ENCODE measurements around the gene STPG1.

STPG1 gene

DNA sequence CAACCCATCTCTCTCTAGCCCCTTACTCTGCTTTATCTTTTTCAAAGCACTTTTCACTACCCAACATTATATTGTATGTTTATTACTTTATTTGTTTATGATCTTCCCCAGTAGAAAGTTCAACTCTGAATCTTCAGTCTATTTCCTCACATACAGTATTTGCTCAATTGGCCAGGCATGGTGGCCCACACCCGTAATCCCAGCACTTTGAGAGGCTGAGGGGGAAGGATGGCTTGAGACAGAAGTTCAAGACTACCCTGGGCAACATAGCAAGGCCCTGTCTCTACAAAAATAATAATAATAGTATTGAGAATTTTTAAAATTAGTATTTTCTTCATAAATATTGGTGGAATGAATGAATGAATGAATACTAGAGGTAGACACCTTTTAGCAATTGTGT is 1.2 kb downstream of the STPG1 start:
- Histone ChIP-seq H3K36me3 (ENCODE audit: control insufficient read depth, low read depth, low read length) (no peaks in the 10 kb centered on the region), H3K9ac (ENCODE audit: low read length) (no peak overlapping the region), H3K4me1 (ENCODE audit: control insufficient read depth, low read depth, low read length) (peaks cover 5% of the 10 kb centered on the region), H3K27ac (ENCODE audit: low read length) (no peak overlapping the region), H3K27me3 (ENCODE audit: control insufficient read depth, insufficient read depth, low read length) (peaks cover 3% of the 10 kb centered on the region), H3K4me3 (ENCODE audit: low read length) (no peak overlapping the region), H3K9me3 (ENCODE audit: control insufficient read depth, low read depth, low read length) (no peaks in the 10 kb centered on the region)

GRCh38 chr1:24411963-24412362 is 1.6 kb downstream of the STPG1 start:
- Histone ChIP-seq H3K27ac (ENCODE audit: low read length) (no peak overlapping the region), H3K9ac (ENCODE audit: low read length) (no peak overlapping the region), H3K27me3 (ENCODE audit: control insufficient read depth, insufficient read depth, low read length) (peaks cover 3% of the 10 kb centered on the region), H3K9me3 (ENCODE audit: control insufficient read depth, low read depth, low read length) (no peaks in the 10 kb centered on the region), H3K36me3 (ENCODE audit: control insufficient read depth, low read depth, low read length) (no peaks in the 10 kb centered on the region), H3K4me1 (ENCODE audit: control insufficient read depth, low read depth, low read length) (peaks cover 5% of the 10 kb centered on the region), H3K4me3 (ENCODE audit: low read length) (no peak overlapping the region)

DNA sequence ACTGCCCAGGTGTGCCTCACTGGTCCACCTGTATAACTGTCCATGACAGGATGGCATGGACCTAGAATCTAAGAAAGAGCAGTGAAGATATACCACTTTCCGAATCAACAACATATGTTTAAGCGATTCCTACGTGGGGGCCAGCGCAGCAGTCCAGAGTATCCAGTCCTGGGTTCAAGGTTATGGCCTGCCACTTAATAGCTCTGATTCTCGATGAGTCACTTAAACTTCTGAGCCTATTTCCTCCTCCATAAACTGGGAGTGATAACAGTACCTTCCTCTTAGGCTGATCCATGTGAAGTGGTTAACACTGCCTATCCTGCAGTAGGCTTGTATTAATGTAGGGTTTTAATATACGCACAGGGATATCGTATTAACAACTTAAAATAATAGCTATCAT is 2.8 kb downstream of the STPG1 start:
- Histone ChIP-seq H3K9ac (ENCODE audit: low read length) (no peak overlapping the region), H3K27ac (ENCODE audit: low read length) (no peak overlapping the region), H3K36me3 (ENCODE audit: control insufficient read depth, low read depth, low read length) (no peaks in the 10 kb centered on the region), H3K4me1 (ENCODE audit: control insufficient read depth, low read depth, low read length) (peaks cover 5% of the 10 kb centered on the region), H3K4me3 (ENCODE audit: low read length) (no peak overlapping the region), H3K27me3 (ENCODE audit: control insufficient read depth, insufficient read depth, low read length) (no peaks in the 10 kb centered on the region), H3K9me3 (ENCODE audit: control insufficient read depth, low read depth, low read length) (no peaks in the 10 kb centered on the region)

DNA sequence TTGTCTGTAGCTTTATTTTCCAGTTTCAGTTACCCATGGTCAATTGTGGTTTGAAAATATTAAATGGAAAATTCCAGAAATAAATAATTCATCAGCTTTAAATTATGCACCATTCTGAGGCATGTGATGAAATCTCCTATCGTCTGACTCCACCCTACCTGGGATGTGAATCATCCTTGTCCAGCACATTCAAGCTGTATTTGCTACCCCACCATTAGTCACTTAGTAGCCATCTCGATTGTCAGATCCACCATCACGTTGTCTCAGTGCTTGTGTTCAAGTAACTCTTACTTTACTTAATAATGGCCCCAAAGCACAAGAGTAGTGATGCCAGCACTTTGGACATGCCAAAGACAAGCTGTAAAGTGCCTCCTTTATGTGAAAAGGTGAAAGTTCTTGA is 4.0 kb downstream of the STPG1 start:
- Histone ChIP-seq H3K9me3 (ENCODE audit: control insufficient read depth, low read depth, low read length) (no peaks in the 10 kb centered on the region), H3K36me3 (ENCODE audit: control insufficient read depth, low read depth, low read length) (no peaks in the 10 kb centered on the region), H3K27ac (ENCODE audit: low read length) (no peak overlapping the region), H3K4me1 (ENCODE audit: control insufficient read depth, low read depth, low read length) (peaks cover 5% of the 10 kb centered on the region), H3K27me3 (ENCODE audit: control insufficient read depth, insufficient read depth, low read length) (no peaks in the 10 kb centered on the region), H3K4me3 (ENCODE audit: low read length) (no peak overlapping the region), H3K9ac (ENCODE audit: low read length) (no peak overlapping the region)

DNA sequence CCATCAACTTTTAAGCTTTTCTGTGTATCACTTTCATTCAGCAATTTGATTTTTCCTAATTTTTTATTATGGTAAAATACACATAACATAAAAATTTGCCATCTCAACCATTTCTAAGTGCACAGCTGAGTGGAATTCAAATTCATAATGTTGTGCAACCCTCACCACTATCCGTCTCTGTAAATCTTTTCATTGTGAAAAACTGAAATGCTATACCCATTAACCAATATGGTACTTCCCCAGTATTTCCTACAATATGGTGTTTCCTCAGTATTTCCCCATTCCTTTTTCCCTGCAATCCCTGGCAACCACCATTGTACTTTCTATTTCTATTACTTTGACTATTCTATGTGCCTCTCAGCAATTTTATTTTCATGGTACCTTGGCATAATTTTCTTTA is 6.8 kb downstream of the STPG1 start:
- no peaks in the 10 kb centered on the region for H3K9me3 ChIP-seq (ENCODE audit: control insufficient read depth, low read depth, low read length)
- no peaks in the 10 kb centered on the region for H3K4me1 ChIP-seq (ENCODE audit: control insufficient read depth, low read depth, low read length)
- H3K9ac ChIP-seq (ENCODE audit: low read length): no peak overlapping the region
- no peak overlapping the region for H3K27ac ChIP-seq (ENCODE audit: low read length)
- no peak overlapping the region for H3K4me3 ChIP-seq (ENCODE audit: low read length)
- H3K36me3 ChIP-seq (ENCODE audit: control insufficient read depth, low read depth, low read length): no peaks in the 10 kb centered on the region
- no peaks in the 10 kb centered on the region for H3K27me3 ChIP-seq (ENCODE audit: control insufficient read depth, insufficient read depth, low read length)

GRCh38 chr1:24403806-24404205 is 9.8 kb downstream of the STPG1 start:
- no peak overlapping the region for H3K9ac ChIP-seq (ENCODE audit: low read length)

GRCh38 chr1:24400065-24400464 is 13.5 kb downstream of the STPG1 start:
- H3K36me3 ChIP-seq (ENCODE audit: control insufficient read depth, low read depth, low read length): peaks cover 4% of the 10 kb centered on the region
- H3K9me3 ChIP-seq (ENCODE audit: control insufficient read depth, low read depth, low read length): no peaks in the 10 kb centered on the region
- H3K4me1 ChIP-seq (ENCODE audit: control insufficient read depth, low read depth, low read length): no peaks in the 10 kb centered on the region
- H3K4me3 ChIP-seq (ENCODE audit: low read length): no peak overlapping the region
- H3K9ac ChIP-seq (ENCODE audit: low read length): no peak overlapping the region
- H3K27me3 ChIP-seq (ENCODE audit: control insufficient read depth, insufficient read depth, low read length): no peaks in the 10 kb centered on the region
- no peak overlapping the region for H3K27ac ChIP-seq (ENCODE audit: low read length)

More at GRCh38 chr1:24403806-24404205, 9.8 kb downstream of the STPG1 start:
- H3K27ac ChIP-seq (ENCODE audit: low read length): no peak overlapping the region
- H3K36me3 ChIP-seq (ENCODE audit: control insufficient read depth, low read depth, low read length): peaks cover 4% of the 10 kb centered on the region
- no peaks in the 10 kb centered on the region for H3K27me3 ChIP-seq (ENCODE audit: control insufficient read depth, insufficient read depth, low read length)
- H3K9me3 ChIP-seq (ENCODE audit: control insufficient read depth, low read depth, low read length): no peaks in the 10 kb centered on the region
- H3K4me3 ChIP-seq (ENCODE audit: low read length): no peak overlapping the region
- no peaks in the 10 kb centered on the region for H3K4me1 ChIP-seq (ENCODE audit: control insufficient read depth, low read depth, low read length)

DNA sequence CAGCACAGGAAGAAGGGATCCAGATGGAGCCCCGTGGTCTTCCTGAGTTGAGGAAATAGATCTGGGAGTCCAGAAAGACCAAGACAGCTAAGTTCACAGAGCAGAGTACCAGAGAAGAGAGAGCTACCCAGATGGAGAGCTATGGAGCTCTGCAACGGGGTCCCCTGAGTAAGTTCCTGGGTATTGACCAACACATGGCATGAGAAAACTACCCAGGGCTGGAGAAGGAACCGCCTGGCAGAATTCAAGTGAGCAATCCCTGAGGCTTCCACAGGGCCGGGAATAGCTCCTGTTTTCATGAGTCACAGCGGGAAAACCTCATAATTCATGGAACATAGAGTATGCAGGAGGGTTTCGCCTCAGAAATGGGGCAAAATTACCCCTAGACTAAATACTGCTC is 19.7 kb downstream of the STPG1 start:
- Histone ChIP-seq H3K36me3 (ENCODE audit: control insufficient read depth, low read depth, low read length) (no peaks in the 10 kb centered on the region), H3K9ac (ENCODE audit: low read length) (no peak overlapping the region), H3K4me1 (ENCODE audit: control insufficient read depth, low read depth, low read length) (peaks cover 19% of the 10 kb centered on the region), H3K9me3 (ENCODE audit: control insufficient read depth, low read depth, low read length) (no peaks in the 10 kb centered on the region), H3K4me3 (ENCODE audit: low read length) (no peak overlapping the region), H3K27ac (ENCODE audit: low read length) (no peak overlapping the region), H3K27me3 (ENCODE audit: control insufficient read depth, insufficient read depth, low read length) (no peaks in the 10 kb centered on the region)

DNA sequence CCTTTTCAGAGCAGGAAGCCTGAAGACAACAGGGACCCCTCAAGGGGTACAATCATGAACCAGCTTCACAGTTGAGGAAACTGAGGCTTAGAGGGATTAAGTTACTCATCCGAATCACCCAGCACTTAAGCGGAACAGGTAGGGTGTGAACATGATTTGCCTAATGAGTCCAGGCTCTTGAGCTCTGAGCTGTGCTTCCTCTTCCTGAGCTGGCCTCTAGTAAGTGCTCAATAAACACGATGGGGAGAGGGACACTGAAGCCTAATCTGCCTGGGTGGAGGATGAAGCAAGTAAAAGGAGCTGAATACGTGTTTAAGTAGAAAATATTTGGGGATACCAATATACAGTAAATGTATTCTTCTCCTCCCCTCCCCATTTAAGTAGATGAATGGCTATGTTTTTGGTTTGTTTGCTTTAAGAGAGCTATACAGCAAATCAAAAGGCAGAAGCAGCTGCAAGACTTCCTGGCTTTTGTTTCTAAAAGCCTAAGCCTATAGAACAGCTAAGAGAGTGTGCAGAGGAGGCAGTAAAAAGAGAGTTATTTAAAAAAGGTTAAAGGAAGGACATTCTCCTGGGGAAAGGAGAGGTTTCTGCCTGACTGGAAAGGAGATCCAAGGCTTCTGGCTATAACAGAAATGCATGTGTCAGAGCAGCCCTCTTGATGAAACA is 20.5 kb downstream of the STPG1 start:
- Histone ChIP-seq H3K27ac (ENCODE audit: low read length) (no peak overlapping the region), H3K36me3 (ENCODE audit: control insufficient read depth, low read depth, low read length) (no peaks in the 10 kb centered on the region), H3K4me1 (ENCODE audit: control insufficient read depth, low read depth, low read length) (peaks cover 19% of the 10 kb centered on the region), H3K9ac (ENCODE audit: low read length) (no peak overlapping the region), H3K4me3 (ENCODE audit: low read length) (no peak overlapping the region), H3K9me3 (ENCODE audit: control insufficient read depth, low read depth, low read length) (no peaks in the 10 kb centered on the region), H3K27me3 (ENCODE audit: control insufficient read depth, insufficient read depth, low read length) (no peaks in the 10 kb centered on the region)

- peaks cover 19% of the 10 kb centered on the region for H3K4me1 ChIP-seq (ENCODE audit: control insufficient read depth, low read depth, low read length)
- no peaks in the 10 kb centered on the region for H3K27me3 ChIP-seq (ENCODE audit: control insufficient read depth, insufficient read depth, low read length)
- H3K9me3 ChIP-seq (ENCODE audit: control insufficient read depth, low read depth, low read length): no peaks in the 10 kb centered on the region
- no peaks in the 10 kb centered on the region for H3K36me3 ChIP-seq (ENCODE audit: control insufficient read depth, low read depth, low read length)
- H3K4me3 ChIP-seq (ENCODE audit: low read length): no peak overlapping the region
- H3K27ac ChIP-seq (ENCODE audit: low read length): no peak overlapping the region
- no peak overlapping the region for H3K9ac ChIP-seq (ENCODE audit: low read length)
Measured at GRCh38 chr1:24392604-24392946, 21.0 kb downstream of the STPG1 start.

DNA sequence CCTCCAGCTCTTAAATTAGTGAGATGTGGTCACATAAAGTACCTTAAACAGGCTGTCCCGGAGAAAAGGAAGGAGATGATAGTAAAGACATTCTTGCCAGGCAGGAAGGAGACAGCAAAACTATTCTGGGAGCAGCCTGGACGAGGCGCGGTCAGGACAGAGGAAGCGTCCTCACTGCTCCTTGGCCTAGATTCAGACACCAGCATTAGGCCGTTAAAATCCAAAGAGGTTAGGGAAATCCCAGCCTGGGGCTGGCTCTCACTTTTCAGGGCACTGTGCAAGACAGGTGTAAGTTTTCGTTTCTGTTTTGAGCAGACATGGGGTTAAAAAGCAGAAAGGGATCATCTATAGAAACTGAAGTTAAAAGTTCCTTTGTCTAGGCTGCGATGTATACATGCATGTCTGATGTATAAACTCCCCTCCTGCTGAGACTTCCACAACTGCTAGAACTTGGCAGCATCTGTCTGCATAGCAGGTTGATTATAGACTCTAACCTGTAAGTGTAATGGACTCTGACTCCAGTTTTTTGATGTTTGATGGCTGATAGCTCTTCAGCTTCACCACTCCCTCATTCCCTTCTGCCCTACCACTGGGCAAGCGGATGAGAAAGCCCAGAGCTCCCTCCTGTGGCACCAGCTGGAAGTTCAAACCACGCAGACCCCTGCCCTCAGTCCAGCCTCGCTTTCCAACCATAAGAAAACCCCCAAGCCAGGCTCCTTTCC is 21.5 kb downstream of the STPG1 start:
- Histone ChIP-seq H3K9ac (ENCODE audit: low read length) (no peak overlapping the region), H3K4me1 (ENCODE audit: control insufficient read depth, low read depth, low read length) (peaks cover 19% of the 10 kb centered on the region), H3K36me3 (ENCODE audit: control insufficient read depth, low read depth, low read length) (no peaks in the 10 kb centered on the region), H3K27ac (ENCODE audit: low read length) (no peak overlapping the region), H3K4me3 (ENCODE audit: low read length) (no peak overlapping the region), H3K27me3 (ENCODE audit: control insufficient read depth, insufficient read depth, low read length) (no peaks in the 10 kb centered on the region), H3K9me3 (ENCODE audit: control insufficient read depth, low read depth, low read length) (no peaks in the 10 kb centered on the region)
